Measurements from ENCODE around the gene MALRD1.
A peak's percentile ranks its signal among the peaks of the same experiment; 100 is the strongest.
"Not testable (repeated sequence)": the region's sequence is repeated elsewhere in the genome, so short reads cannot be mapped to it uniquely, and the experiment has no call there.

MALRD1 gene

GRCh38 chr10:19724287-19724686 is 675.7 kb downstream of the MALRD1 start:
- DNase-seq = no peak

- DNase-seq = no peak
Observed at GRCh38 chr10:19728376-19728775, 679.8 kb downstream of the MALRD1 start.

GRCh38 chr10:19728964-19729363 is 680.4 kb downstream of the MALRD1 start:
- no peak for DNase-seq

GRCh38 chr10:19730167-19730906 is 681.7 kb downstream of the MALRD1 start:
- DNase-seq = peak; percentile 61

GRCh38 chr10:19730907-19731217 is 682.3 kb downstream of the MALRD1 start:
- DNase-seq = peak; percentile 39

- DNase-seq = no peak
Observed at GRCh38 chr10:19731560-19731959, 683.0 kb downstream of the MALRD1 start.

GRCh38 chr10:19738440-19738839 is 689.8 kb downstream of the MALRD1 start:
- no peak for DNase-seq

- not testable (repeated sequence) for DNase-seq
Observed at GRCh38 chr10:19739232-19739631, 690.6 kb downstream of the MALRD1 start.

GRCh38 chr10:19742144-19742543 is 693.5 kb downstream of the MALRD1 start:
- DNase-seq = not testable (repeated sequence)

GRCh38 chr10:19745672-19746071 is 697.1 kb downstream of the MALRD1 start:
- DNase-seq = peak; percentile 5

GRCh38 chr10:19749185-19749729 is 700.7 kb downstream of the MALRD1 start:
- peak; percentile 82 for DNase-seq

GRCh38 chr10:19750972-19751371 is 702.4 kb downstream of the MALRD1 start:
- no peak for DNase-seq

GRCh38 chr10:19756919-19757318 is 708.3 kb downstream of the MALRD1 start:
- DNase-seq = no peak

- peak; percentile 7 for DNase-seq
Observed at GRCh38 chr10:19762026-19762425, 713.4 kb downstream of the MALRD1 start.

- no peak for DNase-seq
Observed at GRCh38 chr10:19764111-19764510, 715.5 kb downstream of the MALRD1 start.

GRCh38 chr10:19767876-19768275 is 719.3 kb downstream of the MALRD1 start:
- no peak for DNase-seq

GRCh38 chr10:19769826-19770225 is 721.2 kb downstream of the MALRD1 start:
- not testable (repeated sequence) for DNase-seq

GRCh38 chr10:19772972-19773371 is 724.4 kb downstream of the MALRD1 start:
- no peak for DNase-seq

- no peak for DNase-seq
Observed at GRCh38 chr10:19775296-19775695, 726.7 kb downstream of the MALRD1 start.

- DNase-seq = no peak
Observed at GRCh38 chr10:19777806-19778205, 729.2 kb downstream of the MALRD1 start.

- no peak for DNase-seq
Observed at GRCh38 chr10:19778996-19779395, 730.4 kb downstream of the MALRD1 start.

GRCh38 chr10:19782430-19783089 is 734.0 kb downstream of the MALRD1 start:
- no peak for DNase-seq

- no peak for DNase-seq
Observed at GRCh38 chr10:19783721-19784120, 735.1 kb downstream of the MALRD1 start.

Data from fibroblast of skin of abdomen (primary cell).